GM12873 (cell line): ENCODE data around the gene MYOF.

Experiments used
- CTCF ChIP-seq: IDR thresholded peaks from 2 replicates; pipeline ENCODE4 v1.5.1; 2012; ENCODE audit warnings: low read depth, mild to moderate bottlenecking, moderate library complexity, low read length, control low read depth; ENCODE audit not compliant: insufficient read depth; ENCODE audit errors: missing control alignments

MYOF gene

GRCh38 chr10:93378997-93379730, 103.0 kb downstream of the MYOF start:
- no peak for TF ChIP-seq CTCF

DNA sequence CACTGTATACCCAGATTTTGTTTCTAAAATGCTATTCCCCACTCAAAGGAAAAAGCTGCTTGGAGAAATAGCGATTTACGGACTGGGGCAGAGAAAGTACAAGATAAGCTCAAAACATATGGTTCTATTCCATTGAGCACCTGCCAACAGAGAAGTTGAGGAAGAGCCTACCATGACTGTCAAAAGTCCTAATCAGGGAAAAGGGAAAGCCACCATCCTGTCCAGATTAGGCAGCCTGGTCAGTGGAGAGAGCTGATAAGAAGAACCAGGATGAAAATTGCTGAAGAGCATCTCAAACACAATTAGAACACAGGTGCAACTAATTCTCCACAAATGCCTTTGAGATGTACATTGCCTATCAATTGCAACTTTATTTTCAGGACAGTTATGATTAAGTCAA, 104.1 kb downstream of the MYOF start:
- TF ChIP-seq CTCF: no peak

- peak; percentile 88 for TF ChIP-seq CTCF
Measured at GRCh38 chr10:93376372-93377293, 105.5 kb downstream of the MYOF start.

DNA sequence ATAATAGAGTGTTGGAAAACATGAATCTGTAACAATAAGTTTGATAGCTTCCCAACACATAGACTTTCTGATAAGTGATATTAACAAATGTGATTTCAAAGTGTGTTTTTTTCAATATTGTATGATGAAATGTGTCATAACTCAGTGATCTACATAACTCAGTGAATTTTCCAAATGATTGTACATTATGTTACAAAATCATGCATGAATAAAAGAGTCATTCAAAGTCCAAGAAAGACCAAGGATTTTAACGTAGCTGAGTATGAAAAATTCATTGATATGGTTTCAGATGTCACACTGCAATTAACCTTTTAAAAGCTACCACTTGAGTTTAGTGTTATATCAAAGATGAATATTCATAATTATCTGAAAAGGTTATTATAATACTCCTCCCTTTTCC, 111.2 kb downstream of the MYOF start:
- no peak for TF ChIP-seq CTCF

GRCh38 chr10:93369588-93370164, 112.5 kb downstream of the MYOF start:
- TF ChIP-seq CTCF: no peak

DNA sequence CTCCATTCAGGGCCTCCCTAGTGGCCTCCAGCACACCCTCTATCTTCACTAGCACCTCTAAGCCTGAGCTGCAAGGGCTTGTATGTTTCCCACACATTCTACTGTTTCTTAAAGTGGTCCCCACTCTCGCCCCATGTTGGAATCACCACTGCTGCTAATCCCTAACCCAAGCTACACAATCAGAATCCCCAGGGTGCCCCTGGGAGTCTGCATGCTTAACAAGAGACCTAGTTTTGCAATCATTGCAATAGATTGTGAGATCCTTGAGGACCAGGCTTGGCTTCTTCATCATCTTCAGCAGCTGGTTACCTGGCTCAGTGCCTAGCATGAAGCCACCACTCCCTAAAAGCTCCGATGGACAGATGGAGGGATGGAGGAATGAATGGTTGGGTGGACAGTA, 113.9 kb downstream of the MYOF start:
- TF ChIP-seq CTCF: no peak

DNA sequence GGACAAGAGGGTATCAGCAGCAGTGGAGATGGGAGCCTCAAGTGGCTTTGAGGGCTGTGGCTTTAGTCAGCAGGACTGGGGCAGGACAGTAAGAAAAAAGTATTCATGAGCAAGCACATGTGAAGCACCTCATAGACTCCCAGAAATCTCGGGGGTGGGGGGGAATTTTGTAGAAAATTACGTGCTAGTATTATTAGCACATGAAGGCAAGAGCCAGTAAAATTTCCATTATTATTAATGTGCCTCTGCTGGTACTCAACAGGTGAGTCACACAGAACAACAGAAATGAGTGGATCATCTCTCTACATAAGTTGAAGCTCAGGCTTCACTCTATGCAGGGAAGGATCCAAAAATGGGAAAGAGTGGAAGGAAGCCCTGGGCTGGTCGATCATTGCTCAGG, 114.5 kb downstream of the MYOF start:
- TF ChIP-seq CTCF: no peak
